Muscle of arm (tissue), 14 donors: Measurements from ENCODE around the gene LIMS4. TPM values are rescaled to one million over a fixed set of nuclear protein-coding genes. Genes with fewer than 3 reads are reported as not detected.
"Not testable (repeated sequence)": the region's sequence is repeated elsewhere in the genome, so short reads cannot be mapped to it uniquely, and the experiment has no call there.

Experiments used
- DNase-seq: peaks from one replicate; pipeline ENCODE4 v3.0.0-alpha.2; 2013
- long read RNA-seq, 11 donors: transcript quantifications; one replicate each; lab custom pipeline, GENCODE V29; 2026
- polyA plus RNA-seq, 12 donors: library from polyadenylated mRNA; unstranded; fragments of 120-200 nt; gene quantifications; one replicate each; pipeline ENCODE4 v1.2.1, GENCODE V29; 2013; ENCODE audit not compliant: insufficient read length in 12 of 12

The LIMS4 gene, protein sequence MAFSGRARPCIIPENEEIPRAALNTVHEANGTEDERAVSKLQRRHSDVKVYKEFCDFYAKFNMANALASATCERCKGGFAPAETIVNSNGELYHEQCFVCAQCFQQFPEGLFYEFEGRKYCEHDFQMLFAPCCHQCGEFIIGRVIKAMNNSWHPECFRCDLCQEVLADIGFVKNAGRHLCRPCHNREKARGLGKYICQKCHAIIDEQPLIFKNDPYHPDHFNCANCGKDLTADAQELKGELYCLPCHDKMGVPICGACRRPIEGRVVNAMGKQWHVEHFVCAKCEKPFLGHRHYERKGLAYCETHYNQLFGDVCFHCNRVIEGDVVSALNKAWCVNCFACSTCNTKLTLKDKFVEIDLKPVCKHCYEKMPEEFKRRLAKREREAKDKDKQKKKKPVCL
- polyA plus RNA-seq = 1 to 10 TPM in 10 of 12 donors, not detected in 2; 2.1 to 6.1 (median 4.1) TPM
- long read RNA-seq, donor 1 = 0 reads
- long read RNA-seq, donor 2 = 0 reads
- long read RNA-seq, donor 3 = 0 reads
- long read RNA-seq, donor 4, partial matches to known transcripts = 0 of 1 reads
- long read RNA-seq, donor 4, other reads (novel, unspliced or antisense) = 0 of 1 reads
- long read RNA-seq, donor 5, partial matches to known transcripts = 0 of 1 reads
- long read RNA-seq, donor 5, other reads (novel, unspliced or antisense) = 0 of 1 reads
- long read RNA-seq, donor 6, partial matches to known transcripts = 0 of 3 reads
- long read RNA-seq, donor 6, other reads (novel, unspliced or antisense) = 0 of 3 reads
- long read RNA-seq, donor 7 = 0 reads
- long read RNA-seq, donor 8, partial matches to known transcripts = 0 of 1 reads
- long read RNA-seq, donor 8, other reads (novel, unspliced or antisense) = 0 of 1 reads
- long read RNA-seq, donor 9 = 0 reads
- long read RNA-seq, donor 10 = 0 reads
- long read RNA-seq, donor 11, partial matches to known transcripts = 0 of 1 reads
- long read RNA-seq, donor 11, other reads (novel, unspliced or antisense) = 0 of 1 reads

DNA sequence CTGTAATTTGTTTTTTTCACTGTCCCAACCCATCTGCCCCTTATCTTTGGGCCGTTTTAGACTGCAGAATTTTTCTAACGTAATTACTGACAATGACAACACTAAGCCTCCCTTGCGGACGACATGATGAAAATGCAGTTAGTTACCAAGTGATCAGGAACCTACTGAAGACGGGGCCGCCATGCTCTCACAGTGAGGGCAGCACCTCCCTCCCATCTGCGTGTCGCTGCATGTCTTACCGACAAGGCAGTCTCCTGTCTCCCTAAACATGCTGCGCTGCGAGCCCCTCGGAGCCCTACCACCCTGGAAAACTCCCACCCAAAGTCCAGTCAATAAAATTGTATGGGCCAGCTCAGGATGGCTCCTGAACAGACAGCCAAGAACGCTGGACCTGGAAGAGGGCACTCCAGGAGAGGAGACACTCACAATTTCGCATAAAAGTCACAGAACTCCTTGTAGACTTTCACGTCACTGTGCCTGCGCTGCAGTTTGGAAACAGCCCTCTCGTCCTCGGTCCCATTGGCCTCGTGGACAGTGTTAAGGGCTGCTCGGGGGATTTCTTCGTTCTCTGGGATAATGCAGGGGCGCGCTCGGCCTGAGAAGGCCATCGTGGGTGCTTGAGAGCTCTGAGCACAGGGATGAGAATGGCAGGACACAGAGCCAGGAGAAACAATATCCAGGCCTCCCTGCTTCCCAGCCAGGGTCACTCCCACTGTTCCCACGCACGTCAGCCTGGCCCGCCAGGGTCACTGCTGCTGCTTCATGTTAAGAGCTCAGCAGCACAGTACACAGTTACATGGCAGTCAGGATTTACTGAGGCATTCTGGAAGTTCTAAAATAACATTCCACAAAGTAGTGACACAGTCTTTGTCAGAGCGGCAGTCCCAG lies at the start of gene LIMS4:
Gene LIMS4 (minus strand): TSS at position 646 of the 888 bp plus-strand sequence. CDS start 38 bp downstream, at position 608.
- DNase-seq = not testable (repeated sequence)

- DNase-seq = not testable (repeated sequence)
Measured at GRCh38 chr2:110499755-110500377, 27.2 kb upstream of the LIMS4 start.

DNA sequence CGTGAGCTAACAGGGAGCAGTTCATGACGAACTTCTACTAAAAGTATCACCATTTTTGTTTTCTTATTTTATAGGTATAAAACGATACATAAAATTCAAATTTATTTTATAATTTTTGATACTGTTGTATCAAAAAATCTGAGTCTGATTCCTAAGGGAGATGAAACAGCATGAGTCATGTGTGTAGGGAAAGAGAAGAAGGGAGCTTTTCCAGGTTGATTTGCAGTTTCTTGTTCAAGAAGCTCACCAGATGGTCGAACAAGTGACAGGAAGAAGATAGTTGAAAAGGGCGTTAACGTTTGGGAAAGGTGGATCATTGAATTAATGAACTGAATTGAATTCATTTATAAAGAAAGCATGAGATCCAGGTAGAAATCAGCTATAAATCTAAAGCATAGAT lies 23.4 kb upstream of the LIMS4 start:
- not testable (repeated sequence) for DNase-seq

- DNase-seq = not testable (repeated sequence)
Measured at GRCh38 chr2:110494488-110494887, 21.9 kb upstream of the LIMS4 start.

DNA sequence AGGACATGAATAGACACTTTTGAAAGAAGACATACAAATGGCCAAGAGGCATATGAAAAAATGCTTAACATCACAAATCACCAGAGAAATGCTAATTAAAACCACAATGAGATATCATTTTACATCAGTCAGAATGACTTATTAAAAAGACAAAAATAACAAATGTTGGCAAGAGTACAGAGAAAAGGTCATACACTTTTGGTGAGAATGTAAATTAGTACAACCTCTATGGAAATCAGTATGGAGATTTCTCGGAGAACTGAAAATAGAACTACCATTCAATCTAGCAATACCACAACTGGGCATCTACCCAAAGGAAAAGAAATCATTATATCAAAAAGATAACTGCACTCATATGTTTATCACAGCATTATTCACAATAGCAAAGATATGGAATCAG lies 16.4 kb upstream of the LIMS4 start:
- DNase-seq = not testable (repeated sequence)

- DNase-seq = not testable (repeated sequence)
Measured at GRCh38 chr2:110482697-110483096, 10.1 kb upstream of the LIMS4 start.

DNA sequence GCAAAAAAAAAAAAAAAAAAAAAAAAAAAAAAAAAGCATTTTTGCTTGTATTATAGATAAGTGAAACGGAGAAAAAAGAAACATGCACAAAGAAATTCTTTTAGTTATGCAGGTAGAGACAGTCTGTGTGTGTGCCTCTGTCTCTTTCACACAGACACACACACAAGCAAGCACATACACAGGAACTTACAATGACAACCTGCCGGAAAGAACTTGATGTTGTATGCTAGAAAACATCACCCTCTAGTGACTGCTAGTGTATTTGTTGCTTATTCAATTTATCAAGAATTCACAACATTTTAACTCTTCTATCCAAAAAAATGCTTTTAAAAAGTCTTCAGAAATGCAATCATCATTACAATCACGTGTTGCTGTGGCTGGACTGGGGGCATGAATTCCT lies 8.6 kb upstream of the LIMS4 start:
- not testable (repeated sequence) for DNase-seq

DNA sequence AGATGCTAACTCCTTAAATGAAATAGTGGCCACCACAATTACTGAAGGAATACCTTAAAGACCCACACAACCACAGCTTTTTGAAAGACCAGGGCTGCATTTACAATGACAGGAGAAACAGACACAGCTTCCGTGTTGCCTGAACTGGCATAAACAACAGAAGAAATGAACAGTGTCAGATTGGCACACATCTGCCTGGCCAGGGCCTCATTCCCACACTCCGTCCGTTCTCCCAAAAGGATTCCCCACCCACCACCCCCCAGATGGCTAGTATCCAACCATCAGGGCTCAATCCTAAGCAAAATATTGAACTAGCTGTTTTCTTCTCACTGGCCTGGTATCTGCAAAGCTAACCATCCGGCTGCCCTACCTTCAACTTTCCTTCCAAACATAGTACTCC lies 7.5 kb upstream of the LIMS4 start:
- not testable (repeated sequence) for DNase-seq

GRCh38 chr2:110477370-110477769 lies 4.8 kb upstream of the LIMS4 start:
- not testable (repeated sequence) for DNase-seq

DNA sequence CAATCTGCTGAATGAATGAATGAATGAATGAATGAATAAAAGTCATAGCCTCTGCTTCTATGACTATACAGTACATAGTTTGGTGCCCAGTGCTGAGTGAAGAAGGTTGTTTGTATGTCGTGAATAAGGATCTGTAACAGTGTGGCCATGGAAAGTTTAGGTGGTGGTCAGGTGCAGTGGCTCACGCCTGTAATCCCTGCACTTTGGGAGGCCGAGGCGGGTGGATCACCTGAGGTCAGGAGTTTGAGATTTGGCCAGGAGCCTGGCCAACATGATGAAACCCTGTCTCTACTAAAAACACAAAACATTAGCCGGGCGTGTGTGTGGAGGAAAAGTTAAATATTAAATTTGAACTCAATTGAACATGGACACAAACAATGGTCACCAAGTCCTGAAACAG lies 4.3 kb upstream of the LIMS4 start:
- not testable (repeated sequence) for DNase-seq

GRCh38 chr2:110475627-110476359 lies 3.2 kb upstream of the LIMS4 start:
- DNase-seq = not testable (repeated sequence)

DNA sequence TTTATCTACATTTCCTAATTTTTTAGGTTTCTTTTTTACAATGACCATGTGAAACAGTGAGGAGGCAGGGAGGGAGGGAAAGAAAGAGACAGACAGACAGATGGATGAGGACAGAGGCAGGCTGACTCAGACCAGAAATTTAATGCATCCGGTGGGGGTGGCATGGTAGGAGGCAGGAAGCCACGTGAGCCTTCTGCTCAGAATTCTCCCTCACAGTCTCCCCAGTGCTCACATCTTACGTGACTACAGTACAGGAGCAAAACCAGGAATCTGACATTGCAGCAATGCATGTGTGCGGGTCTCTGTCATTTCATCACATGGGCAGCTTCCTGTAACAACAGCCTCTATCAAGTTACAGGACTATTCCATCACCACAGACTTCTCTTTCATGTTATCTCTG lies 2.3 kb upstream of the LIMS4 start:
- not testable (repeated sequence) for DNase-seq

- not testable (repeated sequence) for DNase-seq
Measured at GRCh38 chr2:110473059-110473358, 393 bp upstream of the LIMS4 start.

GRCh38 chr2:110468921-110469320 lies 3.7 kb downstream of the LIMS4 start:
- DNase-seq = not testable (repeated sequence)

GRCh38 chr2:110465312-110465711 lies 7.3 kb downstream of the LIMS4 start:
- not testable (repeated sequence) for DNase-seq

DNA sequence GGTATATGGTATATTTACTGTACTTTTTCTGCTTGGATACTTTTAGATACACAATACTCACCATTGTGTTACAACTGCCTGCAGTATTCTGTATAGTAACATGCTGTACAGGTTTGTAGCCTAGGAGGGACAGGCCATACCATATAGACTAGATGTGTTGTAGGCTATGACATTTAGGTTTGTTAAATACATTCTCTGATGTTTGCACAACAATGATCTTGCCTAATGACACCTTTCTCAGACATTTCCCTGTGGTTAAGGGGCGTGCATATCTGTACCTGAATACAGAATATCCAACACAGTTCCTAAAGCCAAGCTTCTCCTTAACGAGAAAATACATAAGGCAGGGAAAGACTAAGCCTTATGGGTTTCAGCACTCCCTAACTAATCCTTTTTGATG lies 10.2 kb downstream of the LIMS4 start:
- DNase-seq = not testable (repeated sequence)

DNA sequence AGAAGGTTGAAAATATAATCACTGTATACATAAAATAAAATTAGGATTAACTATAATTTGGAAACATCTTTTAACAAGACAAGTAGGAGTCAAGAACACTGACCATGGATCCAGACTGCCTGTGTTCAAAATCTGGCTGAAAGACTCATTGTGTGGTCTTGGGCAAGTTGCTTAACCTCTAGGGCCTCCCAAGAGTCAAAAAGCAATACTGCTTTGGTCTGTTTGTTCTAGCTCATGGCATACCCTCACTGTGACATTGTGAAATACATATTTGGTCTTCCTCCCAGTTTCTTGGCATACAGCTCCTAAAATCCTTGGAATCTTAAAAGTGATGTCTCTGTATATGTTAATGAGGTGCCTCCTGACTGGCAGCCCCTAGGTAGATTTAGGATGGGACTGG lies 12.3 kb downstream of the LIMS4 start:
- not testable (repeated sequence) for DNase-seq

DNA sequence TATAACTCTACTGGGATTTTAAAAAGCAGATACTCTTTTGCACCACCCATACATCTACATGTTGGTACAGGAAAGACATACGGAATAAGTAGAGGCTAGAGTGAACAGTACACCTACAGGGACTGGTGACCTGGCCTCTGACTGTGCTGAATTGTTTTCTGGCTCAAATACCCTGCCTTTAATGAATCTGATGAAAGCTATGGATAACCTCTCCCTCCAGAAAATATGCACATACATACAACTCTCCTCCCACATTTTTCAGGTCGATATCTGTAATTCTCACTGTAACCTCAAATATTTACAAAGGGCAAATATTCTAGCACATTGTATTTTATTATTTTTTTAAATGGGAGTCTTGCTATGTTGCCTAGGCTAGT lies 15.4 kb downstream of the LIMS4 start:
- DNase-seq = not testable (repeated sequence)

- DNase-seq = not testable (repeated sequence)
Measured at GRCh38 chr2:110456291-110457213, 16.1 kb downstream of the LIMS4 start.
